Mesothelial cell of epicardium (in vitro differentiated cells): Measurements from ENCODE around the gene ARF5. TPM values are rescaled to one million over a fixed set of nuclear protein-coding genes. Genes with fewer than 3 reads are reported as not detected.
"Not testable (repeated sequence)": the region's sequence is repeated elsewhere in the genome, so short reads cannot be mapped to it uniquely, and the experiment has no call there.

Source experiments
- DNase-seq, 2 experiments: peaks; one replicate each; pipeline ENCODE4 v3.0.0; 2021; ENCODE audit warnings: low spot score in 2 of 2; ENCODE audit not compliant: unreplicated experiment in 2 of 2
- H3K27ac Mint-ChIP-seq: 2 replicates; pipeline ENCODE4 v1.8.0; 2021; ENCODE audit warnings: mixed read lengths
- H3K27me3 Mint-ChIP-seq: 2 replicates; pipeline ENCODE4 v1.8.0; 2021; ENCODE audit warnings: low read depth, mixed read lengths
- H3K36me3 Mint-ChIP-seq: 2 replicates; pipeline ENCODE4 v1.8.0; 2021; ENCODE audit warnings: mixed read lengths
- H3K4me1 Mint-ChIP-seq: 2 replicates; pipeline ENCODE4 v1.8.0; 2021; ENCODE audit warnings: mixed read lengths
- H3K4me3 Mint-ChIP-seq: 2 replicates; pipeline ENCODE4 v1.8.0; 2021; ENCODE audit warnings: mild to moderate bottlenecking, moderate library complexity, mixed read lengths
- H3K9me3 Mint-ChIP-seq: 2 replicates; pipeline ENCODE4 v1.8.0; 2021; ENCODE audit warnings: mixed read lengths
- CTCF ChIP-seq: fragments of 200-600 bp; sonication (generic); IDR thresholded peaks from one replicate; pipeline ENCODE4 v1.5.0; 2021; ENCODE audit warnings: antibody characterized with exemption; ENCODE audit not compliant: unreplicated experiment
- total RNA-seq: library from RNA; stranded (reverse); gene quantifications from 3 replicates; pipeline ENCODE4 v1.2.1, GENCODE V29; 2021

Gene ARF5
- total RNA-seq, 1 donor from 2014 or later = 168 TPM

- Mint-ChIP-seq H3K4me1 (no peaks in the 10 kb centered on the region), H3K9me3 (peaks cover 12% of the 10 kb centered on the region), H3K27ac (no peak overlapping the region), H3K36me3 (no peaks in the 10 kb centered on the region), H3K27me3 (peaks cover 8% of the 10 kb centered on the region), H3K4me3 (no peak overlapping the region)
- no peak for TF ChIP-seq CTCF
- DNase-seq = no peak
Measured at GRCh38 chr7:127551941-127552340, 36.3 kb upstream of the ARF5 start.

- no peaks in the 10 kb centered on the region for H3K4me1 Mint-ChIP-seq
- no peak overlapping the region for H3K4me3 Mint-ChIP-seq
- H3K9me3 Mint-ChIP-seq = peaks cover 5% of the 10 kb centered on the region
- peaks cover 14% of the 10 kb centered on the region for H3K27me3 Mint-ChIP-seq
- DNase-seq = no peak
- no peaks in the 10 kb centered on the region for H3K36me3 Mint-ChIP-seq
- no peak for TF ChIP-seq CTCF
- H3K27ac Mint-ChIP-seq = no peak overlapping the region
Measured at GRCh38 chr7:127556404-127556803, 31.8 kb upstream of the ARF5 start.

- peaks cover 14% of the 10 kb centered on the region for H3K27me3 Mint-ChIP-seq
- H3K36me3 Mint-ChIP-seq = no peaks in the 10 kb centered on the region
- no peaks in the 10 kb centered on the region for H3K4me1 Mint-ChIP-seq
- H3K4me3 Mint-ChIP-seq = no peak overlapping the region
- DNase-seq = no peak
- H3K9me3 Mint-ChIP-seq = peaks cover 10% of the 10 kb centered on the region
- TF ChIP-seq CTCF = no peak
- H3K27ac Mint-ChIP-seq = no peak overlapping the region
Measured at GRCh38 chr7:127557803-127558202, 30.4 kb upstream of the ARF5 start.

GRCh38 chr7:127566242-127566641 is 22.0 kb upstream of the ARF5 start:
- no peak for TF ChIP-seq CTCF
- no peaks in the 10 kb centered on the region for H3K36me3 Mint-ChIP-seq
- peaks cover 25% of the 10 kb centered on the region for H3K9me3 Mint-ChIP-seq
- H3K4me1 Mint-ChIP-seq = no peaks in the 10 kb centered on the region
- H3K4me3 Mint-ChIP-seq = no peak overlapping the region
- no peak overlapping the region for H3K27ac Mint-ChIP-seq
- H3K27me3 Mint-ChIP-seq = no peaks in the 10 kb centered on the region
- DNase-seq = no peak

GRCh38 chr7:127568034-127568433 is 20.2 kb upstream of the ARF5 start:
- not testable (repeated sequence) for H3K4me3 Mint-ChIP-seq, H3K36me3 Mint-ChIP-seq, H3K4me1 Mint-ChIP-seq, H3K27ac Mint-ChIP-seq, H3K27me3 Mint-ChIP-seq, DNase-seq
- peaks cover 19% of the 10 kb centered on the region for H3K9me3 Mint-ChIP-seq

- no peak overlapping the region for H3K27ac Mint-ChIP-seq
- no peaks in the 10 kb centered on the region for H3K27me3 Mint-ChIP-seq
- H3K4me3 Mint-ChIP-seq = no peak overlapping the region
- no peak for TF ChIP-seq CTCF
- H3K9me3 Mint-ChIP-seq = peaks cover 5% of the 10 kb centered on the region
- no peaks in the 10 kb centered on the region for H3K4me1 Mint-ChIP-seq
- H3K36me3 Mint-ChIP-seq = peaks cover 4% of the 10 kb centered on the region
- DNase-seq = no peak
Measured at GRCh38 chr7:127571741-127572505, 16.3 kb upstream of the ARF5 start.
